COLO668 (cell line): ENCODE data around the gene MAN2B1.
"Not testable (repeated sequence)": the region's sequence is repeated elsewhere in the genome, so short reads cannot be mapped to it uniquely, and the experiment has no call there.

Experiments
- DNase-seq: peaks from one replicate; lab custom pipeline; 2025; ENCODE audit not compliant: unreplicated experiment; lab: John Stamatoyannopoulos, UW

MAN2B1 gene

DNA sequence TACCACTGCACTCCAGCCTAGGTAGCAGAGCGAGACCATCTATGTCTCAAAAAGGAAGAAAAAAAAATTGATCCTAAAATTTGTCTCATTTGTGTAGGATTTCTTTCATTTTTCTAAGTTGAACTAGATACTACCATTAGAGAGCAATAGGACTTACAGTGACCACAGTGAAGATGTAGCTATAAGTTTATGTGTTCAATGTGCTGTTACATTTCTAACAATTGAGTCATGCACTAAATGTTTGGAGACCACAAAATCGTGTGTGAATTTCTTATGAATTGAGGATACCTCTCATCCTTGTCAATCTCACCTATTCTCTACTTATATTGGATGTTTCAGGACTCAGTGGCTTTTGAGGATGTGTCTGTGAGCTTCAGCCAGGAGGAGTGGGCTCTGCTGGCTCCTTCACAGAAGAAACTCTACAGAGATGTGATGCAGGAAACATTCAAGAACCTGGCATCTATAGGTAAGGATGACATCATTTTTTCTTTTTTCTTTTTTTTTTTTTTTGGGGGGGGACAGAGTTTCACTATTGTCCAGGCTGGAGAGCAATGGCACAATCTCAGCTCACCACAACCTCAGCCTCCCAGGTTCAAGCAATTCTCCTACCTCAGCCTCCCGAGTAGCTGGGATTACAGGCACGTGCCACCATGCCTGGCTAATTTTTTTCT, 43.0 kb downstream of the MAN2B1 start:
- DNase-seq, result no peak

GRCh38 chr19:12621253-12622024, 45.1 kb downstream of the MAN2B1 start:
- DNase-seq, result not testable (repeated sequence)

DNA sequence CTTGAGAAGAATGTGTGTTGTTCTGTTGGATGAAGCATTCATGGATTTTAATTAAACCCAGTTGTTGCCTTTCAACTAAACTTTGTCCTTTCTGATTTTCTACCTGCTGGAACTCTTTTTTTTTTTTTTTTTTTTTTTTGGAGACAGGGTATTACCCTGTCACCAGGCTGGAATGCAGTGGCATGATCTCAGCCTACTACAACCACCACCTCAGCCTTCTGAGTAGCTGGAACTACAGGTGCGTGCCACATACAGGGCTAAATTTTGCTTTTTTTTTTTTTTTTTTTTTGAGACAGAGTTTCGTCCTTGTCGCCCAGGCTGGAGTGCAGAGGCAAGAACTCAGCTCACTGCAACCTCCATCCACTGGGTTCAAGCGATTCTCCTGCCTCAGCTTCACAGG, 48.9 kb downstream of the MAN2B1 start:
- no peak for DNase-seq

DNA sequence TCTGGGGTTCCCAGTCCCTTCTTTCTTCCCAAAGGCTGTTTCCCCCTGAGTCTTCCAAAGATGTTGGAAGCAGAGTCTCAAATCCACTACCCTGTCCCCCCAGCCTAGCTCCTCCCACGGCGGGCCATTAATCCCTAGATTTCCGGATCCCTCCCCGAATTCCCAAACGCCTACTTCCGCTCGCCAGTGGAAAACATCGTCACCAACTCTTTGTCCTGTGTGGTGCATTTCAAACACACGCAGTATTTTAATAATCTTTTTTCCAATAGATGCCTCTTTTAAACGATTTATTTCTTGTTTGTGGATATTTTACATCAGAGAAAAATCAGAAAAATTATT, 55.2 kb downstream of the MAN2B1 start:
- DNase-seq, result peak; percentile 55

DNA sequence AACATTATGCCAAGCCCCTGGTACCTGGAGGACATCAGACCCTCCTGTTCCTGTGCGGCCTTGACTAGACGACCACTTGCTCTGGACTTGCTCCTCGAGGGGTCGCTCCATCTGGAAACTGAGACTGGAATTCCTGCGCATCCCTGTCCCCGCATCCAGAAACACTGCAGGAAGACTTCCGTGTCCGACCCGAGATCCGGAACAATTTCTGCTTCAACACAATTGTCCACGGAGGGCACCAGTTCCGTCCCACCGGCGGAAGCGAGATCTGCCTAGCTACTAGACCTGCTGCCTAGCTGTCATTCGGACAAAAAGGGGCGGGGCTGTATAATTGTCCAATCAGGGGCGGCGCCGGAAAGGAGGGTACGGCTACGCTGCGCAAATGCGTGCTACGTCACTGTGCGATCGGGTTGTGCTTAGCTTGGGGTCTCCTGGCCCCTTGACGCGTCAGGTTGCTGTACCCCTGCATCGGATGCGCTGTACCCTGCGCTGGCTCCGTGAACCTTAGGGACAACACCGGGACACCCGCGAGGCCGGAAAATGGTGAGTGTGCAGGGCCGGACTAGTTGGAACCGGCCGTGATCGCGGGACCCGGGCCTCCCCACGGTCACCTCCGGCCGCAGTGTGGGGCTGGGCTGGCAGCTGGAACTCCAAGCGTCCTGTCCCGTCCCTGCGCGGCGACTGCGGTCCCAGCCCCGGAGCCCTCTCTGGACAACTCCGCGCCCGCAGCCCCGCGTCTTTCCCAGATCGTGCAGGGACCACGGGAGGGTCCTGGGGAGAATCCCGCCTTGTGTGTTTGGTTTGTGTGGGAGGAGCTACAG, 55.8 kb downstream of the MAN2B1 start, which contains the start of the genes ZNF490 and ZNF791:
Gene ZNF490 (minus strand): TSS at position 274 of the 821 bp plus-strand sequence. CDS start 133 bp downstream, at position 141.
Gene ZNF791 (plus strand): TSS at position 381 of the 821 bp plus-strand sequence. CDS start 160 bp downstream, at position 541.
- peak; percentile 97 for DNase-seq

DNA sequence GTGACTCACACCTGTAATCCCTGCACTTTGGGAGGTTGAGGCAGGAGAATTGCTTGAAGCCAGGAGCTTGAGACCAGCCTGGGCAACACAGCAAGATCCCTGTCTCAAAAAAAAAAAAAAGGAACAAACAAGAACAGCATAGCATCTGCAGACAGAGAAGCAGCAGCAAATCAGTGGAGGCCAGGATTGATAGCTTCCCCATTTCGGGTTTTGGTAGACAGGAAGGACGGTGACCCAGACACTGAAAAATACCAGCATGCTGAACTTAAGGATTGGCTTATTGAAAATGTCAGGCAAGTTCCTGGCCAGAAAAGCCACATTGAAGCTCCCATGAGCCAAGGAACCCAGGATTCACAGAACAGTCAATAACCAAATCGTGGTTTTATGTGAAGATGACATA, 58.9 kb downstream of the MAN2B1 start:
- DNase-seq, result no peak

GRCh38 chr19:12606796-12607195, 59.7 kb downstream of the MAN2B1 start:
- no peak for DNase-seq

- DNase-seq, result no peak
Observed at GRCh38 chr19:12603714-12604113, 62.8 kb downstream of the MAN2B1 start.

DNA sequence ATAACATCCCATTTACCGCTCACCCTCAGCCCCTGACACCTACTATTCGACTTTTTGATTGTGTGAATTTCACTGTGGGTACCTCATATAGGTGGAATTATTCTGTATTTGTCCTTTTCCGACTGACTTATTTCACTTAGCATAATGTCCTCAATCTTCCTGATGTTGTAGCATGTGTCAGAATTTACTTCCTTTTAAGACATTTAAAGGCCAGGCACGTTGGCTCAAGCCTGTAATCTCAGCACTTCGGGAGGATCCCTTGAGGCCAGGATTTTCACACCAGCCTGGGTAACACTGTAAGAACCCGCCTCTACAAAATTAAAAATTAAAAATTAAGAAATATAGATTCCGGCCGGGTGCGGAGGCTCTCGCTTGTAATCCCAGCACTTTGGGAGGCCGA, 68.9 kb downstream of the MAN2B1 start:
- DNase-seq, result no peak

DNA sequence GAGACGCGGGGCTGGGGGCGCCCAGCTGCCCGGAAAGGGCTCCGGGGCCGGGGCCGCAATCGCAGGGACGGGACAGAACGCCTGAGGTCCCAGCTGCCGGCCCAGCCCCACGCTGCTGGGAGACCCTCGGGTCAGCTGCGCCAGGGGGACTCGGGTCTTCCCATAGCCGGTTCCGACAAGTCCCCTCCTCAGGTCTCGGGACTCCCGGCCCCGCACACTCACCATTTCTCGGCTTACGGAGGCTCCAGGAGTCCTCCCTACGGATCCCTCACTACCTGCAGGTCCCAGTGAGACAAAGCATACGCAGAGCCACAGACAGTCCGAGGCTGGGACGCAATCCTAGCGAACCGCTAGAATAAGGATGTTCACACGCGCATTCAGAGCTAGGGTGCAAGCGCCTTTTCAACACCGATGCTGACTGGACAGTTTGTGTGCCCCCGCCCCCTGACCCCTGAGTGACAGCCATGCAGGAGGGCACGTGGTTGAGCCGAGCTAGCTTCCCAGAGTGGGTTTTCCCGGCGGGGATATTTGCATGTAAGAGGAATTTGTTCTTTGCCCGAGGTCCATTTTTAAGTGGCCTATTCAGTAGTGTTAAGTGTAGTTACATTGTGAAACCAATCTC, 69.5 kb downstream of the MAN2B1 start:
- DNase-seq, result no peak
